Stimulated activated CD4-positive, alpha-beta T cell treated with anti-CD3 and anti-CD28 coated beads, TNF-alpha, amount 100 ng/mL, for 24 hours (primary cell): ENCODE measurements around the gene LONRF3.

Experiments used
- DNase-seq, 3 experiments: peaks; one replicate each; pipeline ENCODE4 v3.0.0-alpha.2; 2020; ENCODE audit warnings: low read depth in 3 of 3

The LONRF3 gene

GRCh38 chrX:118974088-118974907 lies at the start of gene LONRF3:
Gene LONRF3, plus strand, starts transcription at chrX:118974618. Its CDS starts 163 bp downstream, at chrX:118974781.
- DNase-seq = peak in 1 of 3 experiments; percentile 50

GRCh38 chrX:118928151-118928550 lies 46.3 kb upstream of the LONRF3 start:
- DNase-seq = no peak

GRCh38 chrX:118935352-118935751 lies 39.1 kb upstream of the LONRF3 start:
- no peak for DNase-seq

GRCh38 chrX:118941147-118941546 lies 33.3 kb upstream of the LONRF3 start:
- DNase-seq = no peak

GRCh38 chrX:118943102-118943501 lies 31.3 kb upstream of the LONRF3 start:
- DNase-seq = no peak

- DNase-seq = no peak
These were observed 28.5 kb upstream of the LONRF3 start for GRCh38 chrX:118945921-118946320.

GRCh38 chrX:118948270-118948669 lies 26.1 kb upstream of the LONRF3 start:
- no peak for DNase-seq

- DNase-seq = no peak
These were observed 12.4 kb upstream of the LONRF3 start for GRCh38 chrX:118961866-118962560.

GRCh38 chrX:118963159-118963558 lies 11.3 kb upstream of the LONRF3 start:
- DNase-seq = no peak

- DNase-seq = no peak
These were observed 10.2 kb upstream of the LONRF3 start for GRCh38 chrX:118964252-118964651.

GRCh38 chrX:118965395-118965794 lies 9.0 kb upstream of the LONRF3 start:
- DNase-seq = no peak

GRCh38 chrX:118968031-118968430 lies 6.4 kb upstream of the LONRF3 start:
- no peak for DNase-seq

GRCh38 chrX:118971552-118971951 lies 2.9 kb upstream of the LONRF3 start:
- no peak for DNase-seq

- DNase-seq = no peak
These were observed 880 bp upstream of the LONRF3 start for GRCh38 chrX:118973389-118974087.

GRCh38 chrX:118974908-118975671 lies 672 bp downstream of the LONRF3 start:
- peak in 1 of 3 experiments; percentile 37 for DNase-seq

- peak in 2 of 3 experiments; percentile 43 to 71 for DNase-seq
These were observed 1.6 kb downstream of the LONRF3 start for GRCh38 chrX:118975831-118976598.

- peak in 1 of 3 experiments; percentile 14 for DNase-seq
These were observed 2.4 kb downstream of the LONRF3 start for GRCh38 chrX:118976599-118977340.

GRCh38 chrX:118977424-118977823 lies 3.0 kb downstream of the LONRF3 start:
- DNase-seq = no peak

GRCh38 chrX:118978451-118978850 lies 4.0 kb downstream of the LONRF3 start:
- no peak for DNase-seq

- DNase-seq = no peak
These were observed 6.3 kb downstream of the LONRF3 start for GRCh38 chrX:118980761-118981160.
